ENCODE data around the gene JAZF1.
"Not testable (repeated sequence)": the region's sequence is repeated elsewhere in the genome, so short reads cannot be mapped to it uniquely, and the experiment has no call there.

The JAZF1 gene

GRCh38 chr7:27910326-27910725 lies 270.3 kb downstream of the JAZF1 start:
- peak; percentile 41 for DNase-seq (ENCODE audit: low spot score)

GRCh38 chr7:27908534-27909165 lies 271.9 kb downstream of the JAZF1 start:
- DNase-seq (ENCODE audit: low spot score), result no peak

GRCh38 chr7:27906385-27907091 lies 274.1 kb downstream of the JAZF1 start:
- DNase-seq (ENCODE audit: low spot score), result no peak

GRCh38 chr7:27905951-27906350 lies 274.6 kb downstream of the JAZF1 start:
- DNase-seq (ENCODE audit: low spot score), result no peak

GRCh38 chr7:27901028-27901760 lies 279.4 kb downstream of the JAZF1 start:
- peak; percentile 33 for DNase-seq (ENCODE audit: low spot score)

GRCh38 chr7:27900006-27900405 lies 280.6 kb downstream of the JAZF1 start:
- no peak for DNase-seq (ENCODE audit: low spot score)

- no peak for DNase-seq (ENCODE audit: low spot score)
Observed at GRCh38 chr7:27899601-27900000, 281.0 kb downstream of the JAZF1 start.

GRCh38 chr7:27897441-27897847 lies 283.2 kb downstream of the JAZF1 start:
- no peak for DNase-seq (ENCODE audit: low spot score)

- peak; percentile 29 for DNase-seq (ENCODE audit: low spot score)
Observed at GRCh38 chr7:27897001-27897400, 283.6 kb downstream of the JAZF1 start.

GRCh38 chr7:27895551-27895950 lies 285.0 kb downstream of the JAZF1 start:
- no peak for DNase-seq (ENCODE audit: low spot score)

- DNase-seq (ENCODE audit: low spot score), result no peak
Observed at GRCh38 chr7:27890205-27890849, 290.3 kb downstream of the JAZF1 start.

GRCh38 chr7:27889800-27890199 lies 290.8 kb downstream of the JAZF1 start:
- no peak for DNase-seq (ENCODE audit: low spot score)

GRCh38 chr7:27888736-27889135 lies 291.9 kb downstream of the JAZF1 start:
- no peak for DNase-seq (ENCODE audit: low spot score)

- not testable (repeated sequence) for DNase-seq (ENCODE audit: low spot score)
Observed at GRCh38 chr7:27886710-27887109, 293.9 kb downstream of the JAZF1 start.

- DNase-seq (ENCODE audit: low spot score), result no peak
Observed at GRCh38 chr7:27885652-27886051, 294.9 kb downstream of the JAZF1 start.

- no peak for DNase-seq (ENCODE audit: low spot score)
Observed at GRCh38 chr7:27883696-27884095, 296.9 kb downstream of the JAZF1 start.

- no peak for DNase-seq (ENCODE audit: low spot score)
Observed at GRCh38 chr7:27876756-27877155, 303.8 kb downstream of the JAZF1 start.

GRCh38 chr7:27875832-27876231 lies 304.8 kb downstream of the JAZF1 start:
- DNase-seq (ENCODE audit: low spot score), result no peak

- no peak for DNase-seq (ENCODE audit: low spot score)
Observed at GRCh38 chr7:27875061-27875460, 305.5 kb downstream of the JAZF1 start.

- peak; percentile 29 for DNase-seq (ENCODE audit: low spot score)
Observed at GRCh38 chr7:27873981-27874957, 306.3 kb downstream of the JAZF1 start.

Measured in AG08396 (cell line).